ENCODE data around the gene PPP2R3A. TPM values are rescaled to one million over a fixed set of nuclear protein-coding genes. Genes with fewer than 3 reads are reported as not detected.
A peak's percentile ranks its signal among the peaks of the same experiment; 100 is the strongest.

Gene PPP2R3A
- total and polyA plus RNA-seq, 5 experiments from 2014 or later, result 0.35 to 1.1 (median 0.56) TPM

GRCh38 chr3:135997554-135998320 is 32.2 kb downstream of the PPP2R3A start:
- no peak for ATAC-seq
- Mint-ChIP-seq H3K27ac (no peak overlapping the region), H3K36me3 (peaks cover 0 to under 1% (median 0%) of the 10 kb centered on the region in 3 donors), H3K9me3 (peaks cover 0 to 4% (median 2%) of the 10 kb centered on the region in 9 donors), H3K4me1 (no peaks in the 10 kb centered on the region), H3K4me3 (no peak overlapping the region), H3K27me3 (peaks cover 6 to 16% (median 10%) of the 10 kb centered on the region in 5 donors)
- POLR2A ChIA-PET, result no interaction called here
- DNase-seq, result no peak

- no peak for ATAC-seq
Measured at GRCh38 chr3:136008221-136008620, 42.7 kb downstream of the PPP2R3A start.

DNA sequence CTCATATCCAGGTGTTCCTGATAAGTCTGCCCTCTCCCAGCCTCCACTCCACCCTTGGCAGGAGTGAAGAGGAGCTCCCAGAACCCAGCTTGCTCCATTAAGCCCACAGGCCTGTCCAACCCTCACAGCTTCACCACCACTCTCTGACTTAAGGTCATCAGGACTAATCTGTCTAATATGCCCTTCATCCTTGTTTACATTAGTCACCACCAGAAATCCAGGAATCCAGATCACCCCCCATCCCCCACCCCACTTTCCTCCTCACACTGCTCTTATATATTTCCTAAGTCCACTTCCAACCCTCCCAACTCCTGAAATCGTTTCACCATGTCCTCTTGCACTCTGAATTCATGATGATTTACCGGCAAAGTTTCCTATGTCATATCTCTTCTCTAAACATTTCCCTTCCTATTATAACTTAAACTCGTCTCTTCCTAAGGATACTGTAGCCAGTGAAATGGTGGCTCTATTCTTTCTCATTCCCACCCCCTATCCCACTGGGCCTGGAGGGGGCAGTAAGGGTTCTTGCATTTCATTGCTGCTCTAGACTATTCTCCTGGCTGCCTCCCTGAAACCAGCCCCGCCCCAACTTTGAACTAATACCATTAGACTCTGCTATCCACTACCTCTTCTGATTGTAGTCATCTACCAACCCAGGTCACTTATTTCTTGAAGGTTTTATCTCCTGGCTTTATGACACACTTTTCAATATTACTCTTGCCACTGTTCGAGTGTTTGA is 43.4 kb downstream of the PPP2R3A start:
- no peak for DNase-seq

More at GRCh38 chr3:136008221-136008620, 42.7 kb downstream of the PPP2R3A start:
- no peak for DNase-seq
- Mint-ChIP-seq H3K9me3 (peaks cover 0 to 7% (median 0%) of the 10 kb centered on the region in 9 donors), H3K36me3 (peaks cover 0 to 2% (median 0%) of the 10 kb centered on the region in 3 donors), H3K4me1 (peaks cover 0 to 2% (median 0%) of the 10 kb centered on the region in 4 donors), H3K27me3 (peaks cover 6 to 22% (median 9%) of the 10 kb centered on the region in 5 donors), H3K4me3 (no peak overlapping the region), H3K27ac (no peak overlapping the region)
- POLR2A ChIA-PET, result no interaction called here

GRCh38 chr3:136018876-136019275 is 53.3 kb downstream of the PPP2R3A start:
- POLR2A ChIA-PET, result no interaction called here
- Mint-ChIP-seq H3K4me3 (no peak overlapping the region), H3K4me1 (no peaks in the 10 kb centered on the region), H3K27ac (no peak overlapping the region), H3K27me3 (peaks cover 8 to 21% (median 14%) of the 10 kb centered on the region in 5 donors), H3K9me3 (peaks cover 0 to 26% (median 6%) of the 10 kb centered on the region in 9 donors), H3K36me3 (peaks cover 0 to 7% (median 4%) of the 10 kb centered on the region in 3 donors)
- ATAC-seq (no peak), DNase-seq (no peak)

More for the DNA sequence above, 43.4 kb downstream of the PPP2R3A start:
- H3K36me3 Mint-ChIP-seq, result peaks cover 0 to 2% (median 0%) of the 10 kb centered on the region in 3 donors
- peaks cover 0 to 2% (median 0%) of the 10 kb centered on the region in 9 donors for H3K9me3 Mint-ChIP-seq
- no peak for ATAC-seq
- H3K4me3 Mint-ChIP-seq, result no peak overlapping the region
- POLR2A ChIA-PET, result no interaction called here
- H3K27ac Mint-ChIP-seq, result no peak overlapping the region
- H3K27me3 Mint-ChIP-seq, result peaks cover 6 to 22% (median 9%) of the 10 kb centered on the region in 5 donors
- H3K4me1 Mint-ChIP-seq, result peaks cover 0 to 2% (median 0%) of the 10 kb centered on the region in 4 donors

DNA sequence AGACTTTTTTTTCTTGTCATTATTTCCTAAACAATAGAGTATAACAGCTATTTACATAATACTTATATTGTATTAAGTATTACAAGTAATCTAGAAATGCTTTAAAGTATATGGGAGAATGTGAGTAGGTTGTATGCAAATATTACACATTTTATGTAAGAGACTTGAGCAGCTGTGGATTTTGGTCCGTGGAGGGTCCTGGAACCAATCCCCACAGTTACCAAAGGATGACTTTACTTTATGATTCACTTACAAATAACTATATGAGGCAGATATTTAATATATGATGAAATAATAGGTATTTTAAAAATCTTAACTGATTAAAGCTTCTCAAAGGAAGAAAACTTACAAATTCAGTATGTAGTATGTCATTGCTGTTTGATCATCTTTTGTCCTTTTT is 56.3 kb downstream of the PPP2R3A start:
- Mint-ChIP-seq H3K27me3 (peaks cover 0 to 15% (median 6%) of the 10 kb centered on the region in 5 donors), H3K27ac (no peak overlapping the region), H3K4me1 (no peaks in the 10 kb centered on the region), H3K36me3 (no peaks in the 10 kb centered on the region), H3K9me3 (peaks cover 0 to 10% (median 0%) of the 10 kb centered on the region in 9 donors), H3K4me3 (no peak overlapping the region)
- POLR2A ChIA-PET, result no interaction called here
- no peak for DNase-seq
- ATAC-seq, result no peak

DNA sequence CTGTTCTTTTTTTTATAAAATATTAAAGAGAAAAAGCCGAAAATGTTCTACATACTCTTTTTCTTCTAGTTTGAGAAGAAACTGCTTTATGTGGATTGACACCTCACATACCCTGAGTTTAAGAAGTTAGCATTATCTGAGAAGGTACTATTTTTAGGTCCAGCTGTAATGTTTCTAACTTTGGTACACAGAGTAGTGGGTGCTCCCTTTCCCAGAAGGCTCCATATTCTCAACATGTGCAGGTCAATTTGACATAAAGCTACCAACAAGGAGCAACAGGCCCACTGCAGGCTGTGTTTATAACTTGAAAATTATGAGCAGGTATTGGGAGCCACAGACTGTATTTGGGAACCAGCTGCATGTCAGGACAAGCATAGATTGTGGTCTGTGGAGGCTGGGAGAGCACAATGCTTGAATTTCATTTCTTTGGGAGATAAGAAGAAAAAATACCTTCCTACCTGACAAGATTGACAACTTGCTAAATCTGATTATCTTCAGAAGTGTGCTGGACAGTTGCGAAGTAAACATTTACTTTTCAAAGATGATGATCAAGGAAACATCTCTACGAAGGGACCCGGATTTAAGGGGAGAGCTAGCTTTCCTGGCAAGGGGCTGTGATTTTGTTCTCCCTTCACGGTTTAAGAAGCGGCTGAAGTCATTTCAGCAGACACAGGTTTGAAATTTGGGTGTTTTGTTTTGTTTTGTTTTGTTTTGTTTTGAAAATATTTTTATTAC is 57.2 kb downstream of the PPP2R3A start:
- Mint-ChIP-seq H3K27ac (no peak overlapping the region), H3K27me3 (peaks cover 0 to 15% (median 8%) of the 10 kb centered on the region in 5 donors), H3K9me3 (peaks cover 0 to 4% (median 0%) of the 10 kb centered on the region in 9 donors), H3K4me1 (no peaks in the 10 kb centered on the region), H3K4me3 (no peak overlapping the region), H3K36me3 (no peaks in the 10 kb centered on the region)
- DNase-seq, result no peak
- POLR2A ChIA-PET, result no interaction called here
- ATAC-seq, result no peak

DNA sequence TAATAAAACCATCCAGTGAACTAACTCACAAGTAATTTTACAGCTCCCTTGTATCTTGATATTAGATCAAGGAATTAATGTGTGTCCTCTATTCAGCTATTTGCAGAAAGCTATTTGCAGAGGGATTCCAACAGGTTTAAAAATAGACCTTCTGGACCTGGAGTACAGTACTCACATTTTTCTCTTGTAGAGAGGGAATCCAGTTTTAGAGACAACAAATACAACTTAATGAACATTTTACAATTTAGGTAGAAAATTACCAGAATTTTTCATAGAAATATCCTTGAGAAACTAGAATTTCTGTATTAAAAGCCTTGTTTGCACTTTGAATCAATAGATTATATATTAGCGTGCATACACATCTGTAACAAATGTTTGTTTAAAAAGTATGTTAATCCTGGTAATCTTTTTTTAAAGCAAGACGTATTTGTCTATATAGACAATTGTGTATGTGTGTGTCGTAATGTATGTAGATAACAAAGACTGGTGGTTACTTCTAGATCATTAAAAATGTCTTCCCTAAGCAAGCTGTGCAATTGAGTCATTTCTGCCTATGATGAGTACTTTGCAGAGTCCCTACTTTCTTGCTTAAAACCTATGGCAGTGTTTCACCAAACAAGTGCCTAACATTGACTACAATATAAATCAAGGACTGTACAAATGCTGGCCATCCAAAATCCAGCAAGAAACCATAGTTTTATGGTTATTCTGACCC is 57.9 kb downstream of the PPP2R3A start:
- no peak overlapping the region for H3K4me3 Mint-ChIP-seq
- peaks cover 0 to 15% (median 8%) of the 10 kb centered on the region in 5 donors for H3K27me3 Mint-ChIP-seq
- POLR2A ChIA-PET, result no interaction called here
- H3K9me3 Mint-ChIP-seq, result peaks cover 0 to 4% (median 0%) of the 10 kb centered on the region in 9 donors
- no peaks in the 10 kb centered on the region for H3K36me3 Mint-ChIP-seq
- no peaks in the 10 kb centered on the region for H3K4me1 Mint-ChIP-seq
- H3K27ac Mint-ChIP-seq, result no peak overlapping the region
- DNase-seq (no peak), ATAC-seq (no peak)

- Mint-ChIP-seq H3K36me3 (peaks cover 0 to 35% (median 4%) of the 10 kb centered on the region in 3 donors), H3K27me3 (peaks cover 0 to 31% (median 15%) of the 10 kb centered on the region in 5 donors), H3K9me3 (peaks cover 0 to 41% (median 14%) of the 10 kb centered on the region in 9 donors), H3K4me3 (no peak overlapping the region), H3K27ac (no peak overlapping the region), H3K4me1 (no peaks in the 10 kb centered on the region)
- DNase-seq (no peak), ATAC-seq (no peak)
- POLR2A ChIA-PET, result no interaction called here
Measured at GRCh38 chr3:136036306-136036705, 70.8 kb downstream of the PPP2R3A start.

GRCh38 chr3:136038668-136039067 is 73.1 kb downstream of the PPP2R3A start:
- POLR2A ChIA-PET, result no interaction called here
- Mint-ChIP-seq H3K27me3 (peaks cover 0 to 33% (median 17%) of the 10 kb centered on the region in 5 donors), H3K27ac (no peak overlapping the region), H3K4me3 (no peak overlapping the region), H3K36me3 (peaks cover 0 to 23% (median 3%) of the 10 kb centered on the region in 3 donors), H3K4me1 (no peaks in the 10 kb centered on the region), H3K9me3 (peaks cover 0 to 20% (median 8%) of the 10 kb centered on the region in 9 donors)
- DNase-seq (no peak), ATAC-seq (no peak)

DNA sequence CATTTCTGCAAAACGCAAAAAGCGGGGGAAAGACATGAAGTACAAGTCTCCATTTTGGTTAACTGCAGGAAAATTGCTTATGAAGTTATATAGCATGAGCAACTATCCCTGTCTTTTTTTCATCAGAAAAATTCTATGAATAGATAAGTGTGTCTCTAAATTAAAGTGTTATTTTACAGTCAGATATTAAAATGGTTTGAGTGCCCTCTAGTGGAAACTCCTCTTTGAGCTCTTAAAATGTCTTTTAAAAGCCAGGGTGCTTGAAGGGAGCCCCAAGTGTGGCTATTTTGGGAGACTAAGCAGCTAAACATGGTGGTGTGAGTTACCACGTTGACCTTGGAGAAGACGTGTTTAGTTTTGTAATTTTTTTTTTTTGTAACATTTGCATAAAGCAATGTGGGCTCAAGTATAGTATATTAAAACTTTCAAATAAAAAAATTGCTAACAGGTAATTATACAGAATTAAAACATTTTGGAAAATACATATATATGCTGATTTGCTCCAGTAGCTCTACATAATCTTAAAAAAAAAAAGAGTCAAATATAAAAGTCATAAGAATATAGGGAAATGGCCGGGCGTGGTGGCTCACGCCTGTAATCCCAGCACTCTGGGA is 77.2 kb downstream of the PPP2R3A start:
- Mint-ChIP-seq H3K9me3 (no peaks in the 10 kb centered on the region), H3K4me3 (no peak overlapping the region), H3K4me1 (no peaks in the 10 kb centered on the region), H3K27me3 (peaks cover 0 to 21% (median 18%) of the 10 kb centered on the region in 5 donors), H3K27ac (no peak overlapping the region), H3K36me3 (peaks cover 0 to 2% (median 0%) of the 10 kb centered on the region in 3 donors)
- POLR2A ChIA-PET, result no interaction called here
- no peak for ATAC-seq
- DNase-seq, result peak in 3 of 10 donors; percentile 13 to 26 (median 23)

DNA sequence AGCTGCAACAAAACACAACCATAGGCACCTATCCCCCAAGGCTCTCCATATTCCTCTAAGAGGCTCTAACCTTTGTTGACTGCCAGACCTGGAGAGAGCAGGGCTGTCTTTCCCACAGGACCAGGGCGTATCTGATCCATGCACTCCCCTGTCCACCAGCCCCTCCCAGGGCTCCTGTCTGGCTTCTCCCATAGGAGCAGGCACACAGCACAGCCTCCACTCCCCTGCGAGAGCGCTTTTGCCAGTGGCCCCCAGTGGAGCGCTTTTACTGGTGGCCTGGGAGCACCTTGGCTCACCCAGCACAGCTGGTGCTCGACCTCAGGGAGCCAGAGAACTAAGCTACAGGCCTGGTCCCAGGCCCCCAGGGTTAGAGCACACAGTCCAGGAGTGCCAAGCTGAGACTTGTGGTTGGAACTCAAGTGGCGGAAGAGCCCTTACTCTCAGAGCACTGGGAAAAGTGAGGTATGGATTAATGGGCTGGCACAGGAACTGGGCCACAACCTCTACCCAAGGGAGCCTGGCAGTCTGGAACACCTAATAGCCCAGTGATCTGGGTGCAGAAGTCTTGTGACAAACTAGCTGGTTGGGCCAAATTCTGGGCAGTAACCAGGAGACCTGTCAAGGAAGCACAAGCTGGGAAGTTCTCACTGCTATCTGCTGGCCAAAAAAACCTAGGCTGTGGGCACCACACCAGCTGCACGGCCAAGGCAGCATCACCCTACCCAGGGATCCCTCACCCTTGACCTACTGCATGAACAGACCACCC is 79.6 kb downstream of the PPP2R3A start:
- no peak overlapping the region for H3K4me3 Mint-ChIP-seq
- H3K27ac Mint-ChIP-seq, result peak overlapping the region in 1 of 10 donors; percentile 13
- H3K27me3 Mint-ChIP-seq, result peaks cover 0 to 15% (median 8%) of the 10 kb centered on the region in 5 donors
- peaks cover 0 to 2% (median 0%) of the 10 kb centered on the region in 3 donors for H3K36me3 Mint-ChIP-seq
- DNase-seq (no peak), ATAC-seq (no peak)
- peaks cover 0 to 1% (median 0%) of the 10 kb centered on the region in 4 donors for H3K4me1 Mint-ChIP-seq
- no peaks in the 10 kb centered on the region for H3K9me3 Mint-ChIP-seq
- POLR2A ChIA-PET, result no interaction called here

Measured in naive thymus-derived CD8-positive, alpha-beta T cell (primary cell).